Activated CD4-positive, alpha-beta T cell treated with anti-CD3 and anti-CD28 coated beads, Interleukin-2, Interleukin-4, amounts not matched to agents 100 ng/mL and 50 ng/mL, durations not matched to agents 16 hours and 8 hours (primary cell): ENCODE results near the gene FN3K.
"Not testable (repeated sequence)": the region's sequence is repeated elsewhere in the genome, so short reads cannot be mapped to it uniquely, and the experiment has no call there.

Experiments
- DNase-seq: peaks from one replicate; pipeline ENCODE4 v3.0.0-alpha.2; 2020; ENCODE audit warnings: low spot score

FN3K gene

GRCh38 chr17:82775001-82775823 lies 39.8 kb downstream of the FN3K start:
- peak; percentile 27 for DNase-seq

GRCh38 chr17:82776454-82776853 lies 41.0 kb downstream of the FN3K start:
- no peak for DNase-seq

- not testable (repeated sequence) for DNase-seq
Observed at GRCh38 chr17:82777778-82778375, 42.5 kb downstream of the FN3K start.

GRCh38 chr17:82779541-82779940 lies 44.1 kb downstream of the FN3K start:
- no peak for DNase-seq

- DNase-seq, result no peak
Observed at GRCh38 chr17:82780195-82780594, 44.8 kb downstream of the FN3K start.

GRCh38 chr17:82780971-82781893 lies 45.8 kb downstream of the FN3K start:
- no peak for DNase-seq

GRCh38 chr17:82781894-82782274 lies 46.5 kb downstream of the FN3K start:
- DNase-seq, result peak; percentile 83

GRCh38 chr17:82782657-82783207 lies 47.3 kb downstream of the FN3K start:
- DNase-seq, result no peak

GRCh38 chr17:82783498-82783897 lies 48.1 kb downstream of the FN3K start:
- no peak for DNase-seq

- not testable (repeated sequence) for DNase-seq
Observed at GRCh38 chr17:82785581-82785980, 50.2 kb downstream of the FN3K start.

GRCh38 chr17:82786427-82786826 lies 51.0 kb downstream of the FN3K start:
- DNase-seq, result no peak

- DNase-seq, result no peak
Observed at GRCh38 chr17:82787081-82787848, 51.9 kb downstream of the FN3K start.

GRCh38 chr17:82788206-82789001 lies 53.0 kb downstream of the FN3K start:
- no peak for DNase-seq

GRCh38 chr17:82789051-82789592 lies 53.7 kb downstream of the FN3K start:
- no peak for DNase-seq

GRCh38 chr17:82789806-82790205 lies 54.4 kb downstream of the FN3K start:
- DNase-seq, result no peak

GRCh38 chr17:82790391-82790790 lies 55.0 kb downstream of the FN3K start:
- no peak for DNase-seq

GRCh38 chr17:82791532-82791931 lies 56.1 kb downstream of the FN3K start:
- no peak for DNase-seq

GRCh38 chr17:82793974-82794630 lies 58.7 kb downstream of the FN3K start:
- no peak for DNase-seq

GRCh38 chr17:82794781-82795482 lies 59.5 kb downstream of the FN3K start:
- DNase-seq, result no peak
